Measurements from ENCODE around the gene RBBP8. TPM values are rescaled to one million over a fixed set of nuclear protein-coding genes. Genes with fewer than 3 reads are reported as not detected.

Gene RBBP8
- total RNA-seq, 1 experiment from 2014 or later = 62.4 TPM

DNA sequence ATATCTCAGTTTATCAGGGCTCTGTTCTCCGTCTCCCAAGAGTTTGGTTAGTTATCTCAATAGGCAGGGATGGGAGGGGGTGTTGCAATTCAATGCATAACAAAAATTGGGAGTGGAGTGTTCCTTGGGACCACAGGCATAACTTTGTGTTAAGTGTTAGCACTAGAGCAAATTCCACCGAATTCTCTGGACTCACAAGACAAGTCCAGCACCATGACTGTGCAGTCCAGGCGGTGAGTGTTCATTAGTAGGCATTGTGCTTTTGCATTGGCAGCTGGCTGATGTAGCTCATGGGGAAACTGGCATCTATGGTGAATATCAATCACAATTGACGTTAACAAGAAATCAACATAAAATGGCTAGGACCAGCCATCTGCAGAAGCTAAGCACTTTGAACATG is 123.2 kb downstream of the RBBP8 start:
- DNase-seq = no peak
- BruUV-seq (replicated peaks) = no TSS peak
- Mint-ChIP-seq H3K4me1 (ENCODE audit: low read depth, unreplicated experiment) (no peaks in the 10 kb centered on the region), H3K4me3 (ENCODE audit: low read depth, unreplicated experiment) (no peak overlapping the region), H3K27me3 (ENCODE audit: unreplicated experiment) (peaks cover 15% of the 10 kb centered on the region), H3K9me3 (ENCODE audit: low read depth, unreplicated experiment) (no peaks in the 10 kb centered on the region), H3K36me3 (ENCODE audit: insufficient read depth, unreplicated experiment) (no peaks in the 10 kb centered on the region), H3K27ac (ENCODE audit: unreplicated experiment) (no peak overlapping the region)
- CTCF ChIA-PET = interaction anchor here (0.5 to 1.3 kb wide), 2 partner anchors 25 to 1176 kb away, joined by 3 to 5 read pairs; no protein-coding TSS in a partner anchor
- intact Hi-C loops (cut with micrococcal nuclease; ENCODE audit: unreplicated experiment) = no loop called here
- TF ChIP-seq, protein P1, sequence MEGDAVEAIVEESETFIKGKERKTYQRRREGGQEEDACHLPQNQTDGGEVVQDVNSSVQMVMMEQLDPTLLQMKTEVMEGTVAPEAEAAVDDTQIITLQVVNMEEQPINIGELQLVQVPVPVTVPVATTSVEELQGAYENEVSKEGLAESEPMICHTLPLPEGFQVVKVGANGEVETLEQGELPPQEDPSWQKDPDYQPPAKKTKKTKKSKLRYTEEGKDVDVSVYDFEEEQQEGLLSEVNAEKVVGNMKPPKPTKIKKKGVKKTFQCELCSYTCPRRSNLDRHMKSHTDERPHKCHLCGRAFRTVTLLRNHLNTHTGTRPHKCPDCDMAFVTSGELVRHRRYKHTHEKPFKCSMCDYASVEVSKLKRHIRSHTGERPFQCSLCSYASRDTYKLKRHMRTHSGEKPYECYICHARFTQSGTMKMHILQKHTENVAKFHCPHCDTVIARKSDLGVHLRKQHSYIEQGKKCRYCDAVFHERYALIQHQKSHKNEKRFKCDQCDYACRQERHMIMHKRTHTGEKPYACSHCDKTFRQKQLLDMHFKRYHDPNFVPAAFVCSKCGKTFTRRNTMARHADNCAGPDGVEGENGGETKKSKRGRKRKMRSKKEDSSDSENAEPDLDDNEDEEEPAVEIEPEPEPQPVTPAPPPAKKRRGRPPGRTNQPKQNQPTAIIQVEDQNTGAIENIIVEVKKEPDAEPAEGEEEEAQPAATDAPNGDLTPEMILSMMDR (IDR thresholded peaks at IDR 0.05; ENCODE audit: unreplicated experiment) = no peak

DNA sequence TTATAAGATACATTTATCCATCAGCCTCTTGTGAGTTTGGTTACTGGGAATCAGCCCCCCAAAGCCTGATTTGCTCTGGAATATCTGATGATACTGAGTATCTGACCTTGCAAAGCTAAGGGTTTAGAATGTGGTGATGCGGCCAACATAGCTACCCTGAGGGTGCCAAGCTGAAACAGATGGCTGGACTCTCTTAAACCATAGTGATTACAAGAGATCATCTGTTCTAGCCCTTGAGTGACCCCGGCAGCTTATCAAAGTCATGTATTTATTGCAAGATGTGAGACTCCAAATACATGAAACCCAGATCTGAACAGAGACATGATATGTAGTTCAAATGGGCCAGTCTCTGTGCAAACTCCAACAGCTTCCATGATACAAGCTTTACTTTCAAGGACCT is 124.0 kb downstream of the RBBP8 start:
- DNase-seq = no peak
- intact Hi-C loops (cut with micrococcal nuclease; ENCODE audit: unreplicated experiment) = no loop called here
- no peaks in the 10 kb centered on the region for H3K36me3 Mint-ChIP-seq (ENCODE audit: insufficient read depth, unreplicated experiment)
- CTCF ChIA-PET = interaction anchor here (0.6 to 1.3 kb wide), 2 partner anchors 26 to 1487 kb away, joined by 3 to 4 read pairs; no protein-coding TSS in a partner anchor
- H3K4me3 Mint-ChIP-seq (ENCODE audit: low read depth, unreplicated experiment) = no peak overlapping the region
- no peaks in the 10 kb centered on the region for H3K9me3 Mint-ChIP-seq (ENCODE audit: low read depth, unreplicated experiment)
- H3K27ac Mint-ChIP-seq (ENCODE audit: unreplicated experiment) = no peak overlapping the region
- TF ChIP-seq, protein P1 (IDR thresholded peaks at IDR 0.05; ENCODE audit: unreplicated experiment) = no peak
- H3K27me3 Mint-ChIP-seq (ENCODE audit: unreplicated experiment) = peaks cover 15% of the 10 kb centered on the region
- H3K4me1 Mint-ChIP-seq (ENCODE audit: low read depth, unreplicated experiment) = no peaks in the 10 kb centered on the region
- no TSS peak for BruUV-seq (replicated peaks)

DNA sequence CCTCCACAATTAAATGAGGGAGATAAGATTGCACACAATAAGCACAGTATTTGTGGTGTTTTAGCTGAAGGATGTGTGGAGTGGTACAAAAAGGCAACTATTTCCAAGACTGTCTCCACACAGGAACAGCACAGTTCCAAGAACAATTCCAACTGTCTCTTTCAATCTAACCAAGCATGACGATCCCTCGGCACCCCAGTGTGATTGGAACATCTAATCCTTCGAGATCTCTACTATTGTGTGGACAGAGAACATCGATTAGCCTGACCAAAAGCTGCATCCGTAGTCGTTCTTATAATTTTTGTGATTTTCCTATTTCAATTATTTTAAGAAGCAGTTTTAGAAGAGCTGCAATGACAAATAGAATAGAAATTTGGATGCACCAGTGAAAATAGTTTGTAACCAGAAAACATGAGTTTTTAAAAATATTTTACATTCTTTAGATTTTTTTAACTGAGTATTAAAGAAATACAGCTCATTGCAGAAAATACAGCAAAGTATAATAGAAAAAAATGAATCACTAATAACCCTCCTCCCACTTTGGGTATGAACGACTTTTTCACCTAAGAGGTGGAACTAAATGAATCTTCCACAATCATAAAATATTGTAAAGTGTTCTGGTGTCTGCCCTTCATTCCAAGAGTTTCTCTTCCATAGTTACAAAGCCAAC is 125.8 kb downstream of the RBBP8 start:
- Mint-ChIP-seq H3K27ac (ENCODE audit: unreplicated experiment) (no peak overlapping the region), H3K4me3 (ENCODE audit: low read depth, unreplicated experiment) (no peak overlapping the region), H3K4me1 (ENCODE audit: low read depth, unreplicated experiment) (no peaks in the 10 kb centered on the region), H3K9me3 (ENCODE audit: low read depth, unreplicated experiment) (peaks cover 6% of the 10 kb centered on the region), H3K27me3 (ENCODE audit: unreplicated experiment) (peaks cover 15% of the 10 kb centered on the region), H3K36me3 (ENCODE audit: insufficient read depth, unreplicated experiment) (no peaks in the 10 kb centered on the region)
- CTCF ChIA-PET = no interaction called here
- BruUV-seq (replicated peaks) = no TSS peak
- TF ChIP-seq, protein P1 (IDR thresholded peaks at IDR 0.05; ENCODE audit: unreplicated experiment) = no peak
- no peak for DNase-seq
- intact Hi-C loops (cut with micrococcal nuclease; ENCODE audit: unreplicated experiment) = no loop called here

DNA sequence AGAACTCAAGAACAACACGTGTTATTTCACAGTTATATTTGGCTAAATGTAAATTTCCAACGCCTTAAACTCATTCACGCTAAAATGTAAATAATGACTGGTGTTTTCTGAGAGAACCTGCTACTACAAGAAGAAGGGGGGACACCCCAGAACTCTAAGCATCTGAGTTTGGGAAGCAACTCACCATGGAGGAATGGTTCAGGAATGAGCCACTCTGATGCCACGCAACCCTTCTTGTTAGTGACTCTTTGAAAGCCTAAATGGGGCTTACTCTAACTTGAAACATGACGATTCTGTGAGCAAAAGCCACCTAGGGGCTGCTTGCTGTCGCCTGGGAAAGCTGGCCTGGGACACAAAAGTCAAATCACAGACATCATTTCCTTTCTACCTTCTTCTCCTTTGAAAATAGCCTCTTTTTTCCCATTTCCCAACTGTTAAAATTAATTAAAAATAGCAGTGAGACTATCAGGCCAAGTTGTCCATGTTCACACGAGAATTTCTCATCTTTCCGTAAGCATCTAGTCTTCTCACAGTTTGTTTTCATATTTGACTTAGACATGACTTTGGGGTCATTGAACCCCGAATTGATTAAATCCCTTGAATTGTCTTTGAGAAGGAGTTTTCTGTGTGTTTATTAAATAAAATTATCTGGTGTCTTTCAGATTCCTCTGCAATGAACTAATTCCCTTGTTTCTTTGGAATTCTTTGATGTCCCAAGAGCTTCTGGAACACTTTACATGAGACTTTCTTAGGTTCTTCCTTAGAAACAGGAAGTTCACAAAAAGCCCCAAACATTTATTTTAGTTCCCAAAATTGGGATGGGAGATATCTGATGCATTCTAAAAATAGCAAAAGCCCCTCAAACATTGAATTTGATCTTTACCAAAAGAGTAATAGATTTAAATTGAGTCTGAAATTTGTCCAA is 126.7 kb downstream of the RBBP8 start:
- no peak overlapping the region for H3K27ac Mint-ChIP-seq (ENCODE audit: unreplicated experiment)
- DNase-seq = no peak
- TF ChIP-seq, protein P1 (IDR thresholded peaks at IDR 0.05; ENCODE audit: unreplicated experiment) = no peak
- CTCF ChIA-PET = no interaction called here
- H3K27me3 Mint-ChIP-seq (ENCODE audit: unreplicated experiment) = peaks cover 15% of the 10 kb centered on the region
- no TSS peak for BruUV-seq (replicated peaks)
- no peak overlapping the region for H3K4me3 Mint-ChIP-seq (ENCODE audit: low read depth, unreplicated experiment)
- H3K9me3 Mint-ChIP-seq (ENCODE audit: low read depth, unreplicated experiment) = peaks cover 6% of the 10 kb centered on the region
- intact Hi-C loops (cut with micrococcal nuclease; ENCODE audit: unreplicated experiment) = no loop called here
- no peaks in the 10 kb centered on the region for H3K4me1 Mint-ChIP-seq (ENCODE audit: low read depth, unreplicated experiment)
- no peaks in the 10 kb centered on the region for H3K36me3 Mint-ChIP-seq (ENCODE audit: insufficient read depth, unreplicated experiment)
